ENCODE data around the gene MMP21. TPM values are rescaled to one million over a fixed set of nuclear protein-coding genes. Genes with fewer than 3 reads are reported as not detected.

Gene MMP21
- total RNA-seq, 1 donor from 2014 or later = 0.17 TPM

DNA sequence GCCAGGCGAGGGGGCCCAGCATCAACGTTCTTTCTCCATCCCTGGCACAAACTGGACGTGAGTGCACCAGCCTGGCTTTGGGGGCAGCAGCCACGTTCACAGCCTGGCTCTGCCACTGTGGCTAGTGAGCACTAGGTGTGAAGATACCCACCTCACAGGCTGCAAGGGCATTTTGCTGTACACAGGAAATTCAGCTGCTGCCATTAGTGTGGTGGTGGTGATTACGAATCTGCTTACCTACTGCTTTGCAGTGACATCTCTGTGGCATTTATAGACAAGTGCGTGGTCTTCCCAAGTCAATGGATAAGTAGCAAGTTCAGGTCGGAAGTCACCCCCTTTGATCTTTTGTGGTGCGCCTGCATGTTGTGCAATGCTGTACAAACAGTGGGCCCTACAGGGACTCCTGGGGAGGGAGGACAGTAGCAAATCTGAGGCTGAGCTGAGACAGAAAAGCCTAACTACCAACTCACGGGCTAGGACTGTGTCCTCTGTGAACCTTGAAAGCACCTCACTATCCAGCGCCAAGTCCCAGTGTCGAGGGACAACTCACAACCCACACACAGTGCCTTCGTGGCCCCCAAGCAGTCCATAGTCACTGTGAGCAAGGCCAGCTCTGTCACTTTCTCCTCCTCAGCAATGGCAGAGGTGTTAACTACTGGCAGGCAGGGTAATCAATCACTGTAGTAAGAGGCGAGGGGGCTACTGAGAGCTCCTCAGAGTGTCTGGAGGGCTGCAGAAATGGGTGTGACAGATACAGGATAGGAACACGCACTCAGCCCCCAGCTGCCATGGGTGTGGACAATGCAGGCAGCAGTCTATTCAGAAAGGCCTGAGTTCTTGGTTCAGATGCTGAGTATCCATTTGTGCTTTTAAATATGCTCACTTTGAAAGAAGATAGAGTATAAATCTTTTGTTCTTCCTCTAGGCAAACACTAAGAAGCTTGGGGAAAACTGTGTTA lies 17.0 kb upstream of the MMP21 start:
- no peak for DNase-seq (ENCODE audit: low spot score)

DNA sequence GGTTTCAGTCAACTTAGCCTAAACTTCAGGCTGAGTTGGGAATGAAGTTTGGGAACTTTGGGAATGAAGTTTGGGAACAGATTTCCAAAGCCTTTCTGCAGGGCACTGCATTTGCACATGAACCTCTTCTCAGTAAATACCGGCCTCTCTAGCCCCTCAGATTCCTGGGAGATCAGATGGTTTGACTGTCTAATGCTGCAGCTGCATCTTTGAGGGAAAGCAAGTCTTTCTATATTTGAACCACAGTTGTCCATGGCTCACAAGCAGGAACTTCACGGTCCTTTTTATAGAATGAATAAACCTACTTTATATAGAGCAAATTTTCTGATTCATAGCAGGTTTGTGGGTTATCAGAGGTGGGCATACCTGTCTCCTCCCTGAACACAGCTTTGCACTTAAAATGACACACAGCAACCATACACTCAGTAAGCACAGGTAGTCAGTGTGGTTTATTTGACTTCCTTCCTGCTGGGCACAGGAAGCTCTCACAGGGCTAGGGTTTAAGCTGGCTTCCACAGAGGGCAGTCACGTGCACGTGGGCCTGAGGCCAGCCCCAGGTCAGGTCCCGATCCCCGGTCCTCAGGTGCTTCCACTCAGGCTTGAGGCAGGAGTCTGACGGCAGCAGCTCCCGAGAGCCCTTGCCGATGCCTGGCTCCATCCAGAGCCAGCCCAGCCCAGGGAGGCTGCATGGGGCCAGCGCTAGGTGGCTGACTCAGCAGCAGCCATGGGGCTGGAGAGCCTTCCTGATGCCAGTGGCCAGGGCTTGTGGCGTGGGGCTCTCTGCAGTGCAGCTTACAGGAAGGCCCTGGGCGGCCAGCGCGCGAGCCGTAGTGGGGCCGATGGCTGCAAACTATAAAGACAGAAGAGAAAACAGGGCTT lies 12.8 kb upstream of the MMP21 start:
- no peak for DNase-seq (ENCODE audit: low spot score)

DNA sequence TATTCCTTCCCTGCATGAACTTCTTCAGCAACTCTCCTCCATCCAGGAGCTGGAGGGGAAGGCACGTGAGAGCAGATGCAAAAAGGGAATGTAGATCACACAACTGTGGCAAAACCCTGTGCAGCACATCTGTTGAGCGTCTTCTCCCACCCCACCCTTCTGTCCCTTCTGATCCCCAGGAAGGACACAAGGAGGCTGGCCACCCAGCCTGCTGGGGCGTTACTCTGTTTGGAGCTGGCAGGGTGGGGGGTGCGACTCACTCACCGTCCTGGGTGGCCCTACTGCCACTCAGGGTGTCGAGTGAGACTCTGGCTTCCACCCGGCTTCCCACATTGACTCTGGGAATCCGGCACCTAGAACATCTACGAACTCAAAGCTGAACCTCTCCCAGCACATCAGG lies 10.2 kb upstream of the MMP21 start:
- no peak for DNase-seq (ENCODE audit: low spot score)

DNA sequence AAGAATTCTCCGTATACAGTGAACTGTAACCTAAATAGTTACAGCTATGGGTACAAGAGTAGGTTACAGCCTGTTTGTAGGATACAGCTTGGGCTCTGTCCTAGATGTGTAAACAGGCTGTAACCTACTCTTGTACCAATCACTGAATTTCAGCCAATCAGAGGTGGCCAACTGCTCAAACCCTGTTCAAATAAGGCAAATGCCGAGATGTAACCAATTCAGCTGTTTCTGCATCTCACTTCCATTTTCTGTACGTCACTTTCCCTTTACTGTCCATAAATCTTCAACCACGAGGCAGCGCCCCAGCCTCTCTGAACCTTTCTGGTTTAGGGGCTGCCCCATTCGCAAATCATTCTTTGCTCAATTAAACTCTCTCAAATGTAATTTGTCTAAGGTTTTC lies 8.3 kb upstream of the MMP21 start:
- DNase-seq (ENCODE audit: low spot score) = no peak

DNA sequence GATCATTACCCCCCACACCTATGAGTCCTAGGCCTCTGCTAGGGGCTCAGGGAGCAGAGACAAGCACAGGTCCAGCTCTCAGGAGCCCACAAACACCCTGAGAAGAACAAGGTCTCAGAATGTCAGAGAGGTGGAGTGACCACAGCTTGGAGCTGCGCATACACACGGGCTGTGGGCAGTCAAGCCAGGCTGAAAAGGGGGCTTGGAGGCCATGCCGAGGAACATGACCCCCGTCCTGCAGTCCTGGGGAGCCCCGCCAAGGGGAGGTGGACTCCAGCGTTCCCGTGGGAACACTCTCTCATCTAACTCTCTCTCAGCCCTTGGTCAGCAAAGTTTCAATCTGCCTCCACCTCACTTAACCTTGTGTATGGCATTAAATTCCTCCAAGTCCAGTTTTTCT lies 7.8 kb upstream of the MMP21 start:
- no peak for DNase-seq (ENCODE audit: low spot score)

DNA sequence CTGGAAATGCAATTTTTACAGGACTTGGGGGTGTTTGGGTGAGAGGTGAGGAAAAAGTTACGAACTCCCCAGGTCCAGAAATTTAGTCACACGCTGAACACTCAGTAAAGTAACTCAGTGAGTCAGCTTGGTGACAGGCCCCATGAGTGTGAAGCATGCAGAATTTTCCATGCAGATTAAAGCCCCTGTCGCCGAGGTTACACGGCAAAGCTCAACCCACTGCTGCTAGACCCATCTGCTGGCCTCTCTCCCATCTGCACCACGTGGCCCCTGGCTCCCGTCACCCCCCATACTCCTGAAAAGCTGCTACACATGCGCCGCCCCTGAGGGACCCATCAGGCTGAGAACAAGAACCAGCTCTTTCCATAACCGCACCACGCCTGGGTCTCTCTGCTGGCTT lies 7.0 kb upstream of the MMP21 start:
- DNase-seq (ENCODE audit: low spot score) = no peak

DNA sequence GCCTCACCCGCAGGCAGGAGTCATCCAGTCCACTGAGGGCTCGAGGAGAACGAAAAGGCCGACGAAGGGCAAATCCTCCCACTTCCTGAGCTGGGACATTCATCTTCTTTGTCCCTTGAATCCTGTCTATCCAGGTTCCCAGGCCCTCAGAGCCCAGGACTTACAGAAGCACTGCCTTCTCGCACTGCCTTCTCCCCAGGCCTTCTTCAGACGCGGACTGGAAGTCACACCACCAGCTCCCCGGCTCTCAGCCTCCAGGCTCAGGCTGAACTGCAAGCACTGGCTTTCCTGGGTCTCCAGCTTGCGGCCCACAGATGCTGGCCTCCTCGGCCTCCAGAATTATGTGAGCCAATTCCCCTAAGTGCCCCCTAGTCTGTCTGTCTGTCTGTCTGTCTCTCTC lies 6.4 kb upstream of the MMP21 start:
- DNase-seq (ENCODE audit: low spot score) = no peak

DNA sequence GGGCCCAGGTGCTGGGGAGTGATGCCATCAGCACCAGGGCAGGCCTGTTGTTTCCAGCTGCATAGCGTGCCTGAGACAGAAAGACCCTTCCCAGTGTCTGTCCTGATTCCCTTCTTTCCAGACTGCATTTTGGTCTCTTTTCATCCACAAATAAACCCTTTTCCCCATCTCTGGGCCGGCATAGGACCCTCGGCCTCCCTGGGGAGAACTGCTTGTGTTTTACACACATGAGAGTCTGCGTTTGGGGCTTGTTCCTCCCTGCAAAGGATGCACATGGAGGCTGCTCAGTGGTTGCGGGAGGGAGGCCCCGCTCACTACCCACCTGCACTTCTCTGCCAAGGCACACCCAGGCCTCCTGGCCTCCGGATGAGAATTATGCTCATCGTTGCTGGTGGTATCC lies 5.8 kb upstream of the MMP21 start:
- DNase-seq (ENCODE audit: low spot score) = no peak

DNA sequence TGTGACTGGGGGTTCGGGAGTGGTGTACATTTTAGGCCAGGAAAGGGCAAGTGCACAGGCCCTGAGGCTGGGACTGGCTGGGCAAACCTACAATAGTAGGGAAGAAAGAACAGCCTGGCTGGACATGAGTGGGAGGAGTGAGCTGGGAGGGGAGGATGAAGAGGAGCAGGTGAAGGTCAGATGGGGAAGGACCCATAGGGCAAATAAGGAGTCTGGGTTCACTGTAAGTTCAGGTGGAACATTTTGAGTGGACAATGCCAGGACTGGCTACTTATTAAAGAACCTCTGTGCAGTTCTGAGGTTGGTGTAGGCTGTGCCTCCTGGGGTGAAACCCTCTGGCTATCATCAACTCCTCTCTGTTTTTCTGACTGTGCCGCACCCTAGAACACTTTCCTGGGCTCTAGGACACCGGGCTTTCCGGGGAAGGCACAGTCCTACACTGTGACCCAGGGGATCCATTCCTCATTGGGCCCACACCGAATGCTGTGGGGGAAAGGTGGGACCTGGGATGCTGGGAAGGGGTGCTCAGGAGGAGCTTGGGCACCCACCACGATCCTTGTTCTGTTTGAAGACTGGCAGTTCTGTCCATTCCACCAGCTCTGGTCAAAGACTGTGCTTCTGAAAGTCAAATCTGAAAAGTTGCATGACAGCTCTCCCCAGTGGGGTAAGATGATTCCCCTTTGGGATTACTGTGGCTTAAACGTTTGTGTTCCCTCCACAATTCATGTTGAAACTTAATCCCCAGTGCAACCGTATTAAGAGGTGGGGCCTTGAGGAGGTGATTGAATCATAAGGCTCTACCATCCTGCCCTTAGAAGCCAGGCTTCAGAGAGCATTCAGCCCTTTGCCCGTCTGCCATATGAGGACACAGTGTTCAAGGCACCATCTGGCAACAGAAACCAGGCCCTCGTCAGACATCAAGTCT lies 4.0 kb upstream of the MMP21 start:
- DNase-seq (ENCODE audit: low spot score) = no peak

DNA sequence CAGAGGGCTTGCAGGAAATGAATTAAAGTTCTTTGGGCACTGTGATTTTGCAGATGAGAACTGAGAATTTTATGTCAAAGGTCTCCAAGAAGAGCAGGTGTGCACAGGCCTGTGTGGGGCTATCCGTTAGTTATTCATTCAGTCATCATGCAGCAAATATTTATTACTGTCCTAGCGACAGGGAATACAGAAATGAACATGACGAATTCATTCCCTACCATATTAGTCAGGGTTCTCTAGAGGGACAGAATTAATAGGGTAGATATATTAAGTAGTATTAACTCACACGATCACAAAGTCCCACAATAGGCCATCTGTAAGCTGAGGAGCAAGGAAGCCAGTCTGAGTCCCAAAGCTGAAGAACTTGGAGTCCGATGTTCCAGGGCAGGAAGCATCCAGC lies 2.9 kb upstream of the MMP21 start:
- DNase-seq (ENCODE audit: low spot score) = no peak

DNA sequence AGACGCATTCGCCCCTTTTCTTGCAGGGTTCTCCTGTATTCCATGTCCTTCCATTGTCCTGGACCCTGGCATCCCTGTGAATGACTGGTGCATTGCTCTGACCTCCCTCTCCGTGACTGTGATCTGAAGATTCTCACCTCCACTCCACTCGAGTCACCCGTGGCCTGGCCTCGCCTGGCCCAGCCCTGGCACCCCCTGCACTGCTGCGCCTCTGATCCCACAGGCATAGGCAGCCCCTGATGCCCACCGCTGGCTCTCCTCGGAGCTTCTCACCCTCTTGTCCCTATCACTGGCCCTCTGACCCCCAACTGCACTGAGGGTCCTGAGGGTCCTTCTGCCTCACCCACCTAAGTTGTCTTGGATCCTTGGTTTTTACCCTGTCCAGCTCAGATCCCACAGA lies 2.2 kb upstream of the MMP21 start:
- no peak for DNase-seq (ENCODE audit: low spot score)

DNA sequence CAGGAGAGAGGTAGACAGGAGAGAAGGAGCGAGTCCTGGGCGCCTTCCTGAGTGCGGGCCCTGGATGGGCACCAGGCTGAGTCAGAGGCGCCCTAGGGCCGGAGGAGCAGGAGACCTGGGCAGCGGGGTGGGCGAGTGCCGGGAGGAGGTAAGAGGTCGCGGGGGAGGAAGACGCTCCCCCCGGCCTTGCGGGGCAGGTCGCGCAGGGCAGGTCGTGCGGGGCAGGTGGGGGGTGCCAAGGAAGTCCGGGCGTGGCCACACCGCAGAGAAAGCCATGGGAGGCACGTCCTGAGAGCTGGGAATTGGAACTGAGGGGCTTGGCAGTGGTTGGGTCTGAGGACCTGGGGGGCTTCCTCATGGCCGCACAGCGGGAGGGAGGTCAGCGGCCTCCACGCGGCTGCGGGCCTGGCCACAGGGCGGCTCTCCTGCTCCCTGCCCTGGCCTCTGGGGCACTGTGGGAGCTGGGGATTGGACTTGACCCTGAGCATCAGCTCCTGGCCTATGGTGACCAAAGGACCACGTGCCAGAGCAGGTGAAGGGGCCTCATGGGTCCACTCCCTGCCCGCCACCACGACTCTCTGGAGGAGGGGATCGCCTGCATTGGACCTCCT lies 935 bp downstream of the MMP21 start:
- DNase-seq (ENCODE audit: low spot score) = no peak

DNA sequence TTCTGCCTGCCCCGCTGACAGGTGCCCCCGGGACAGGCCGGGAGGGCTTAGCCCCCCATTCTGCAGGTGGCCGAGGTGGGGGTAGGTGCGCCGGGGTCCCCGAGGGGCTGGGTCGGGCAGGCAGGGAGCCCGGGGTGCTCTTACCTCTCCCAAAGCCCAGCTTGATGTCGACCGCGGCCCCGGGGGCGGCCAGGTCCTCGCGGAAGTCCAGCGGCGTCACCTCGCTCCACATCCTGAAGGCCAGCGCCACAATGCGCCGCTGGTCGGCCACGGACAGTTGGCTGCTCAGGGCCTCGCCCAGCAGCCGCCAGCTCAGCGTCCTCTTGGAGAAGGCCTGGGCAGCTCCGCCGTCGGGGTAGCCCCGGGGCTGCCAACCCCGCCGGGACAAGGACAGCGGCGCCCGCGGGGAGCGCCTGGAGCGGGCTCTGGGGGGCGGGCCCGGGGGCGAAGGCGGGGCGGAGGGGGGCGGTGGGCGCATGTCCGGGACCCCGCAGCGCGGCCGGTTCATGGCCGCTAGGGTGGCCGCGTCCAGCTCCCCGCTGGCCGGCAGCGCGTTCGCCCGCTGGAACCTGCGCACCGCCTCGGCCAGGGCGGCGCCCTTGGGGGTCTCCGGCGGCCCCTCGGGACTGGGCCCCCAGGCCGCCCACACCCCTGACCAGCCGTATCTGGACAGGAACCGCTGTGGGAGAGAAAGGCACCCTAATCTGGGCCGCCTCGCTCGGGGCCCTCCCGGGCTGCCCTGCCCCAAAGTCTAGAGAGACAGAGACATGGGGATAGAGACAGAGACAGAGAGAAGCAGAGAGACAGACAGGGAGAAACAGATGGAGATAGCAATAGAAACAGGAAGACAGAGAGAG lies 1.7 kb downstream of the MMP21 start:
- no peak for DNase-seq (ENCODE audit: low spot score)

DNA sequence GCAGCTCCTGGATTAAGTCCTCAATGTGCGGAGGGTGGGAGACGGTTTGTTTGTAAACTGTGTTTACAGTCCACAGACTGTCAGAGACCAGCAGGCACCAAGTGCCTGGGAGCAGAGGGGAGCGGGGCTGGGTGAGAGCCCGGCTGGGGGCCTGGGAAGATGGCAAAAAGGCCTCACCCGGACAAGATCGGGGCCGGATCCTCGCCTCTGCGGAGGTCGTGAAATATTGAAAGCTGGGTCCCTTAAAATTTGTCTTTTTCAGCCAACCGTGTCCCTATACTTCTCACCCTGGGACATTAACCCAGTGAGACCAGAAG lies 2.8 kb downstream of the MMP21 start:
- no peak for DNase-seq (ENCODE audit: low spot score)

DNA sequence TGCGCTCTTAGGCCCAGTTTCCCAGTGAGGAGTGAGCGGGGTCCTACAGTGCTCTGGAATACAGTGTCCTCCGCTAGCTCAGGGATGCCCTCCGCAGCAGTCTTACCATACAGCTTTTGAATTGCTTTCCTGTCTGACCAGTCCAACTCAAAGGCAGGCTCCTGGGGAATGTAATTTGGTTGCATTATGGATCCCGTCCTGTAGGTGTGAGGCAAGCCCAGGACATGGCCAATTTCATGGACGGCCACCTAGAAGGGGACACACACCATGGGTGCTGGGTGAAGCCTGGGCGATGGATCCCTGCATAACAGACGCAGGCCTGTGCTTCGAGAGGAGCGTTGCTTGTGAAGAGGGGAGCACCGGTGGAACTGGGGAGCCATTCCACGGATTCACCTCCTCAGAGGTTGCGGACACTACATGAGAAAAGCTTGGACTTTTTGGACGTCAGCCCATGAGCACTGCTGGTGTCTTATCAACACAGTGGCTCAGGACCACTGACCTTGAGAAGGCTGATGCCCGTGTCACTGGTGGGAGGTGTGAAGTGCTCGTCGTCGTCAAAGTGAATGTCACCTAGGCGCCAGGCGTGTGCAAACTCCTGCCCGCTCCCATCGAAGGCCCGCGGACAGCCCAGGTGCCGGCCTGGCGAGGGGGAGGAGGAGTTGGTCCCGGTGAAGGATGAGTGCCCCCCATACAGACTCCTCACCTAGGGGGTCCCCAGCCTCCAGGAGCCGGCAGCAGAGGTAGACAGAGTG lies 3.3 kb downstream of the MMP21 start:
- DNase-seq (ENCODE audit: low spot score) = no peak

DNA sequence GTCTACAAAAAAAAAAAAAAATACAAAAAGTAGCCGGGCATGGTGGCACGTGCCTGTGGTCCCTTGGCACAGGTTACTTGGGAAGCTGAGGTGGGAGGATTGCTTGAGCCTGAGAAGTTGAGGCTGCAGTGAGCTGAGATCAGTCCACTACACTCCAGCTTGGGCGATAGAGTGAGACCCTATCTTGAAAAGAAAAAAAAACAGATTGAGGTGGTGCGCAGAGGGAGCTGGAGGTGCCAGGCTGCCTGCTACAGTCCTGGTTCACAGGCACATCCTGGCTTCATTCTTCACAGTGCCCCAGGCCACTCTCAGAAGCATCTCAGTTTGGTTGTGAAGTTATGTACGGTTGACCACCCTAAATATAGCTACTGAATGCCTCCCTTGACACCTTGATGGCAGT lies 4.8 kb downstream of the MMP21 start:
- no peak for DNase-seq (ENCODE audit: low spot score)

DNA sequence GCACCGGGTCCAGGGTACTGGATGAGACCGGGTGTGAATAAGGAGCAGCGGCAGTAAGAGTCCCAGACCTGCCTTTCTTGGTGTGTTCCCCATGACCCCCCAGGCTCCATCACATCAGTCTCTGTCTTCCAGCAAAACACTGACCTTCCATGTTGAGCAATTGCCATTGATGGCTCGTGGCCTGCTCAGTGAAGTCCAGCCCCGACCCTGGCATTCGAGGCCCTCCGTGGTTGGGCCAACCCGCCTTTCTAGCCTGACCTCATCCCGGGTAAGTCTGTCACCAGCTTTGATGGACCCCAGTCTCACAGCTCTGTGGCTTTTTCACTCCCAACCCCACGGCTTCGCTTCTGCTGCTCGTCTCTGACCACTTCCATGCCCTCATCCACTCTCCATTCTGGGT lies 6.4 kb downstream of the MMP21 start:
- no peak for DNase-seq (ENCODE audit: low spot score)

DNA sequence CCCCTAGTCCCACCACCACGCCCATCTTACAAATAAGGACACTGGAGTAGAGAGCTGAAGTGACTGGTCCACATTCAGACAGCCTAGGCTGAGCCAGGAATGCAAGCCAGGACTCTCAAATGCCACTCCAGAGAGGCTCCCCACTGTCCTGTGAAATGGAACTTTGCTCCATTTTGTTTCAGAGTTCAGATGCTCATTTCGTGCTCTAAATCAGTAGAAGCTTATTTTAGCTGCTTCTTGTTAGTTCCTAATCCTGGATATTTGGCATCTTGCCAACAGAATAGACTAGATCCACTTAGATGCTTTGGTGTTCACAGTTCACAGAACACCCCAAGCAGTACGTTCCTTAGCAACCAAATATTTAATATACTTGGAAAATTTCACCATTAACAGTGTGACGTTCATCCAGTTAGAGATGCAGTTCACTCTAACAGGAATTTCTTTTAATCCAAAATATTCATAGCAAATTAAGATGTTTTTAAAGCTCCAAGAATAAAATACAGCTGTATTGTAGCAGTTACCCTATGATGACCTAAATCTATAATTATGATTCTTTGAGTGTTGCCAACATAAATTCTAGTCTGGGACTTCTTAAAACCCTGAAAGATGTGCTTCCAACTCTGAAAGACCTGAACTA lies 7.3 kb downstream of the MMP21 start:
- DNase-seq (ENCODE audit: low spot score) = no peak

DNA sequence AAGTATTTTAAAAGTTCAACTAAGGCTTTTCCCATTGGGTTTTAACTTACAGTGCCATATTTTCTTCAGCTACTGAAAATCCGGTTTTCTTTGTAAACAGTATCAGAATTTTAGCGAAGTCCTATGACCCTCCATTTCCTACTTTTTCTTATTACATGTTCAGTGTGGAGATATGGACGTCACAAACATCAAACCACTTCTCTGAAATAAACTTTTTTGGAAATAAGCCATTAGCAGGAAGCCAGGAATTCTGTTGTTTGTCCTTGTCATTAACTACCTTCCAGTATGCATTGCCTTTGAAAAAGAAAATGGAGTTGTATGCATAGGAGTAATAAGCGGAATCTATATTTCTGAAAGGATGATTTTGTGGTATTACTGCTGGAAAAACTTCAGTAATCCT lies 9.1 kb downstream of the MMP21 start:
- no peak for DNase-seq (ENCODE audit: low spot score)

Measured in mucosa of gallbladder (tissue), 1 donor.